ENCODE data around the gene PRCC. TPM values are rescaled to one million over a fixed set of nuclear protein-coding genes. Genes with fewer than 3 reads are reported as not detected.

The PRCC gene
- total and polyA plus RNA-seq, 2 of the 4 experiments (the other 2 are of a cell fraction), result 10.6 to 59.6 TPM

DNA sequence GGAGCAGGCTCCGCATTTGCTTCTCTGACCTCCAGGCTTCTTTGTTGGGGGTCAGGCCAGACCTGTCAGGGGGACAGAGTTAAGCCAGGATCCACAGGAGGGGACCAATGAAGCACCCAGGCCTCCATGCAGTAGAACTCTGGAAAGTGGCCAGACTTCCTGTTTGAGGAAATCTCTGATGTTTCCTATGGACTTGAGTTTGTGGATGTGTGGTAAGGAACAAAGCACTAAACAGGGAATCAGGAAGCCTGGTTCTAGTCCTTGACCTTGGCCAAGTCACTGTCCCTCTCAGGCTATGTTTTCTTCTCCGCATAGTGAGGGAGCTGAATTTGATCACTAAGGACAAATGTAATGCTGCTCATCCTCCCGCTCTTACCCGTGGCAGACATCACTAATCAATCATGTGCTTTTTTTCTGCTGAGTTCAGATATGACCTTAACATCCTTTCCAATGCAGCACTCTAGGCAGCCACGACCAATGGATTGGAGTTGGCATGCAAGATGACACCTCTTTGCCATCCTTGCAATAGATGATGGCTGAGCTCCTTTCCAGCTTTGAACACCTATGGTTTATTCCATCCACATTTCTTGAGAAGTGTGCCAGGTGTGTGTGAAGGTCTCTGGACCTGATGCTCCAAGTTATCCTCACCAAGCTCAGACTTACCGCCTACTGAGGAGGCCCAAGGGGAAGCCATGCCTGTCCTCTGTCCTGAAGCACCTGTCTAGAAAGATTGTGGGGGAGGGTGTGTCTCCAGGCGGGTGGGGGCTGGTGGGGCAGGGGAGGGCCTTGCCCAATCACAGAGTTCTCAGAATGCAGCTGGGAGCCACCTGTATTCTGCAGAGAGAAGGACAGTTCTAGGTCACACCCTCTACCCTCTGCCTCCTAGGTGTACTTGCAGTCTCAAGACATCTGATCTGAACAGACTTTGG, 39.4 kb downstream of the PRCC start (continued):
- TF ChIP-seq MAZ (IDR thresholded peaks at IDR 0.05; ENCODE audit: borderline replicate concordance, low read depth, low read length), result no peak
- TF ChIP-seq, protein P1, sequence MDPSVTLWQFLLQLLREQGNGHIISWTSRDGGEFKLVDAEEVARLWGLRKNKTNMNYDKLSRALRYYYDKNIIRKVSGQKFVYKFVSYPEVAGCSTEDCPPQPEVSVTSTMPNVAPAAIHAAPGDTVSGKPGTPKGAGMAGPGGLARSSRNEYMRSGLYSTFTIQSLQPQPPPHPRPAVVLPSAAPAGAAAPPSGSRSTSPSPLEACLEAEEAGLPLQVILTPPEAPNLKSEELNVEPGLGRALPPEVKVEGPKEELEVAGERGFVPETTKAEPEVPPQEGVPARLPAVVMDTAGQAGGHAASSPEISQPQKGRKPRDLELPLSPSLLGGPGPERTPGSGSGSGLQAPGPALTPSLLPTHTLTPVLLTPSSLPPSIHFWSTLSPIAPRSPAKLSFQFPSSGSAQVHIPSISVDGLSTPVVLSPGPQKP (IDR thresholded peaks at IDR 0.05; ENCODE audit: borderline replicate concordance, low read depth, low read length), result no peak

DNA sequence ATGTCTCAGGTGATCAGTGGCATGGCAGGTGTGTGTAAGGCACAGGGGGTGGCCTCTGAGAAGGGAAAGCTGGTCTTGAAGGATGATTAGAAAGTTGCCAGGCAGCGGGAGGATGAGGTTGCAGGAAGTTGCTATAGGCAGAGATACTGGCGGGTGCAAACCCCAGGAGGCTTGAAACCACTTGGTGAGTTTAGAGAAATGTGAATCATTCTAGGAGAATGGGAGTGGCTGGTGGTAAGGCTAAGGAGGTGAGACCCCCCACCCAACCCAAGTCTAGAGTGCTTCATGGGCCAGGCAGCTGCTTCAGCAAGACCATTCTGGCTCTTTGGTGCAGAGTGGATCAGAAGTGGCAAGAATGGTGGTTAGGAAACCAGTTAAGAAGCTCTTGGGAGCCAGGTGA, 40.3 kb downstream of the PRCC start:
- Histone ChIP-seq H3K79me1 (ENCODE audit: low read depth in 1 of 2, low read length in 2 of 2) (no peaks in the 10 kb centered on the region), H3K27ac (ENCODE audit: insufficient read depth, low read length) (no peak overlapping the region), H3K9me3 (ENCODE audit: control insufficient read depth, insufficient read depth, low read length) (no peaks in the 10 kb centered on the region), H3K36me3 (ENCODE audit: control insufficient read depth, insufficient read depth, low read length) (no peaks in the 10 kb centered on the region; the same call in 1 of the 2 replicates), H2BK120ac (ENCODE audit: low read depth, low read length) (no peak overlapping the region), H3K23ac (ENCODE audit: low read depth, low read length) (no peak overlapping the region), H3K4me2 (ENCODE audit: low read depth, low read length) (no peak overlapping the region), H3K14ac (replicated peaks; ENCODE audit: low read depth, low read length) (no peak overlapping the region), H4K91ac (ENCODE audit: insufficient read depth, low read depth, low read length) (no peak overlapping the region), H3K4ac (ENCODE audit: low read depth, low read length) (no peak overlapping the region), H2BK20ac (ENCODE audit: low read depth, low read length) (no peak overlapping the region), H2BK15ac (ENCODE audit: low read depth, low read length) (no peak overlapping the region), H3K9ac (ENCODE audit: low read depth, low read length) (no peak overlapping the region), H2BK5ac (ENCODE audit: low read depth, low read length, poor library complexity, severe bottlenecking) (no peak overlapping the region), H3K4me3 (ENCODE audit: insufficient read depth, low read depth, low read length) (no peak overlapping the region), H3K56ac (ENCODE audit: extremely low read depth, insufficient read depth, low read length) (no peak overlapping the region), H2AK9ac (replicated peaks; ENCODE audit: low read depth, low read length, poor library complexity) (no peak overlapping the region), H4K20me1 (ENCODE audit: insufficient read depth, low read length) (peaks cover 11% of the 10 kb centered on the region; the same call in 1 of the 2 replicates), H3K9me1 (ENCODE audit: insufficient read depth, low read length) (peaks cover 6% of the 10 kb centered on the region; the same call in 1 of the 2 replicates), H2AFZ (replicated peaks; ENCODE audit: low read length, poor library complexity) (no peak overlapping the region), H4K8ac (ENCODE audit: low read depth in 2 of 2, low read length in 2 of 2) (no peak overlapping the region), H3K27me3 (ENCODE audit: control insufficient read depth, insufficient read depth, low read length) (peaks cover 36% of the 10 kb centered on the region; the same call in 1 of the 2 replicates), H2AK5ac (ENCODE audit: low read depth, low read length) (no peak overlapping the region), H3K4me1 (ENCODE audit: control insufficient read depth, insufficient read depth, low read length) (peaks cover 5% of the 10 kb centered on the region; the same call in 1 of the 2 replicates), H3K18ac (ENCODE audit: low read depth, low read length) (no peak overlapping the region), H4K5ac (ENCODE audit: low read depth, low read length) (no peak overlapping the region)
- no peak for DNase-seq
- 100% methylated on average over 1 of the region's 2 CpGs; no CpG with 5 or more reads in 1 of the 2 experiments for WGBS, 2 experiments (ENCODE audit: extremely low coverage in 2 of 2, insufficient read length in 1 of 2)
- dilution Hi-C loops (cut with HindIII; ENCODE audit: low sequenced_read_pairs, unreplicated experiment) (no loop called here), intact Hi-C loops (cut with micrococcal nuclease) (no loop called here), in situ Hi-C loops (cut with MboI; ENCODE audit: low sequenced_read_pairs) (no loop called here)
- BruUV-seq (replicated peaks), result no TSS peak
- ATAC-seq (ENCODE audit: low read depth), result no peak
- ChIA-PET POLR2A (ENCODE audit: unreplicated experiment) (no interaction called here), CTCF (no interaction called here)
- TF ChIP-seq FOS (IDR thresholded peaks at IDR 0.05; ENCODE audit: low read depth, low read length) (no peak), SMC3 (IDR thresholded peaks at IDR 0.05; ENCODE audit: low read depth, low read length) (no peak), POLR2A (IDR thresholded peaks at IDR 0.05; ENCODE audit: low read depth, low read length) (no peak), MAZ (IDR thresholded peaks at IDR 0.05; ENCODE audit: borderline replicate concordance, low read depth, low read length) (no peak), CHD1 (IDR thresholded peaks at IDR 0.05; ENCODE audit: low read depth, low read length) (no peak), RAD21 (IDR thresholded peaks at IDR 0.05; ENCODE audit: low read length) (no peak), NFE2L2 (IDR thresholded peaks at IDR 0.05; ENCODE audit: low read depth, low read length) (no peak), RFX5 (IDR thresholded peaks at IDR 0.05; ENCODE audit: low read depth, low read length) (no peak), BHLHE40 (IDR thresholded peaks at IDR 0.05; ENCODE audit: low read depth, low read length) (no peak)
- TF ChIP-seq, protein P2, sequence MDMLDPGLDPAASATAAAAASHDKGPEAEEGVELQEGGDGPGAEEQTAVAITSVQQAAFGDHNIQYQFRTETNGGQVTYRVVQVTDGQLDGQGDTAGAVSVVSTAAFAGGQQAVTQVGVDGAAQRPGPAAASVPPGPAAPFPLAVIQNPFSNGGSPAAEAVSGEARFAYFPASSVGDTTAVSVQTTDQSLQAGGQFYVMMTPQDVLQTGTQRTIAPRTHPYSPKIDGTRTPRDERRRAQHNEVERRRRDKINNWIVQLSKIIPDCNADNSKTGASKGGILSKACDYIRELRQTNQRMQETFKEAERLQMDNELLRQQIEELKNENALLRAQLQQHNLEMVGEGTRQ (IDR thresholded peaks at IDR 0.05; ENCODE audit: low read depth, low read length), result no peak
- TF ChIP-seq, protein P3, sequence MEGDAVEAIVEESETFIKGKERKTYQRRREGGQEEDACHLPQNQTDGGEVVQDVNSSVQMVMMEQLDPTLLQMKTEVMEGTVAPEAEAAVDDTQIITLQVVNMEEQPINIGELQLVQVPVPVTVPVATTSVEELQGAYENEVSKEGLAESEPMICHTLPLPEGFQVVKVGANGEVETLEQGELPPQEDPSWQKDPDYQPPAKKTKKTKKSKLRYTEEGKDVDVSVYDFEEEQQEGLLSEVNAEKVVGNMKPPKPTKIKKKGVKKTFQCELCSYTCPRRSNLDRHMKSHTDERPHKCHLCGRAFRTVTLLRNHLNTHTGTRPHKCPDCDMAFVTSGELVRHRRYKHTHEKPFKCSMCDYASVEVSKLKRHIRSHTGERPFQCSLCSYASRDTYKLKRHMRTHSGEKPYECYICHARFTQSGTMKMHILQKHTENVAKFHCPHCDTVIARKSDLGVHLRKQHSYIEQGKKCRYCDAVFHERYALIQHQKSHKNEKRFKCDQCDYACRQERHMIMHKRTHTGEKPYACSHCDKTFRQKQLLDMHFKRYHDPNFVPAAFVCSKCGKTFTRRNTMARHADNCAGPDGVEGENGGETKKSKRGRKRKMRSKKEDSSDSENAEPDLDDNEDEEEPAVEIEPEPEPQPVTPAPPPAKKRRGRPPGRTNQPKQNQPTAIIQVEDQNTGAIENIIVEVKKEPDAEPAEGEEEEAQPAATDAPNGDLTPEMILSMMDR (conservative IDR thresholded peaks at IDR 0.05; ENCODE audit: low read depth, low read length), result no peak

Measured in IMR-90 (cell line).